ENCODE measurements around the gene TRPM4.

Gene TRPM4

DNA sequence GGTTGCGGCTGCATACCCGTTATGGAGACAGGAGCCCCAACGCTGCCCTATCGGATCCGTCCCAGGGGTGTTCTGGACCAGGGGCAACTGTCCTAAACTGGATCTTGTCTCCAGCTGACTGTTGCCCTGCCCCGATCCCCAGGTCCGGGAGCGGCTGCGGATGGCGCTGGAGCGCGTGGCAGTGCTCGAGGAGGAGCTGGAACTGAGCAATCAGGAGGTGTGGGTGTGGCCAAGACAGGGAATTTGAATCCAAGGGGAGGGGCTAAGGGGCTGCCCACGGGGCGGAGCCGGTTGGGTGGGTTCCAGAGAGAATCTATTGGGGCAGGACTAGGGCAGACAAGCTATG is 28.4 kb upstream of the TRPM4 start:
- no peak for TF ChIP-seq CTCF (IDR thresholded peaks at IDR 0.05; ENCODE audit: extremely low read depth, missing control alignments)
- no peak for DNase-seq (ENCODE audit: low spot score)

DNA sequence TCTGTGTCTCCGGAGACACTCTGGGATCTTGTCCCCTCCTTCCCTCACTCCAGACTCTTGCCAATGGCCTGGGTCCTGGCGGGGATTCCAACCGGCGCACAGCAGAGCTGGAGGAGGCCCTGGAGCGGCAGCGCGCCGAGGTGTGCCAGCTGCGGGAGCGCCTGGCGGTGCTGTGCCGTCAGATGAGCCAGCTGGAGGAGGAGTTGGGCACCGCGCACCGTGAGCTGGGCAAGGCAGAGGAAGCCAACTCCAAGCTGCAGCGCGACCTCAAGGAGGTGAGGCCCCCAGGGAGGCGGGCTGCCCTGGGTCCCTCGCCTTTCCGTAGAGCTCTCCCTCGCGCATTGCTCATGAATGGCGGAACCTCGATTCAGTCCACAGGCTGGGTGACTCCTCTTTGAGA is 27.3 kb upstream of the TRPM4 start:
- no peak for DNase-seq (ENCODE audit: low spot score)
- no peak for TF ChIP-seq CTCF (IDR thresholded peaks at IDR 0.05; ENCODE audit: extremely low read depth, missing control alignments)

- no peak for TF ChIP-seq CTCF (IDR thresholded peaks at IDR 0.05; ENCODE audit: extremely low read depth, missing control alignments)
- DNase-seq (ENCODE audit: low spot score) = no peak
Observed at GRCh38 chr19:49132974-49133609, 24.5 kb upstream of the TRPM4 start.

DNA sequence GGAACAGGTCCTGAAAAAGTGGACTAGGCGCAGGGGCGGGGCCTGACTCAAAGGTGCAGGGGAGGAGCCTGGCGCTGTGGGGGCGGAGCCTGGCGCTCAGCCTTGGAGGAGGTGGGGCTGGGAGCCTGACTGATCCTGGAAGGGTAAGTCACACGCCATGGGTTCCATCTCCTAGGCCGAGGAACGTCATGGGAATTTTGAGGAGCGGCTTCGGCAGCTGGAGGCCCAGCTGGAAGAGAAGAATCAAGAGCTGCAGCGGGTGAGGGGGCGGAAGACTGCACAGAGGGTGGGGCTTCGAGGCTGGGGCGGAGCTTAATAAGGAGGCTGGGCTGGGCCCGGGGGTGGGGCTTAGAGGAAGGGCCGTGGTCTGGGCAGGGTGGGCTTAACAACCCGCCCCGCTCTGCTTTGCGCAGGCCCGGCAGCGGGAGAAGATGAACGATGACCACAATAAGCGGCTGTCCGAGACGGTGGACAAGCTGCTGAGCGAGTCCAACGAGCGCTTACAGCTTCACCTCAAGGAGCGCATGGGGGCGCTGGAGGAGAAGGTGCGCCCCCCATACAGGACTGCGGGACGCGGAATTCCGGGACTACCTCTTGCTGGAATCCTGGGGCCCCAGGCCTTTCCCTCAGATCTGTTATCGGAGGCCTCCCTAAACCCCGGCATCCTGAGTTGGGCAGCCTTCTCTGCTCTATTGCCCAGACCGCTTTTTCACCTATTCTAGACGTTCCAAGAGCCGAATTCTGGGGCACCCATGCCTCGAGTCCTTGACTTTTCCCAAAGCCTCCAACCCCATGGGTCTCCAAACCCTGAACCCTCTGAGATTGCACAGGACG is 23.8 kb upstream of the TRPM4 start:
- DNase-seq (ENCODE audit: low spot score) = no peak
- TF ChIP-seq CTCF (IDR thresholded peaks at IDR 0.05; ENCODE audit: extremely low read depth, missing control alignments) = no peak

- no peak for DNase-seq (ENCODE audit: low spot score)
- no peak for TF ChIP-seq CTCF (IDR thresholded peaks at IDR 0.05; ENCODE audit: extremely low read depth, missing control alignments)
Observed at GRCh38 chr19:49135686-49136085, 21.9 kb upstream of the TRPM4 start.

DNA sequence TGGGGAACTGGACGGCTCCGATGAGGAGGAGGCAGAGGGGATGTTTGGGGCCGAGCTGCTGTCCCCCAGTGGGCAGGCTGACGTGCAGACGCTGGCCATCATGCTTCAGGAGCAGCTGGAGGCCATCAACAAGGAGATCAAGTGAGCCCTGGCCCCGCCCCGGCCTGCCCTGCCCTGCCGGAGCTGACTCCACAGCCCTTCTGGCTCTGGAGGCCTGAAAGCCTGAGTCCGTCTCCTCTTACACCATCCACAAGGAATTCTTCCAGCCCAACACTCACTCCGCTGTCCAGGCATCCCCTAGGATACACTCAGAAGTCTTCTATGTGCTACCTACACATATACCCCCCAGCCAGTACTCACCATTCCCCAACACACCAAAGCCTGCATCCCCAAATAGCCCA is 20.8 kb upstream of the TRPM4 start:
- no peak for TF ChIP-seq CTCF (IDR thresholded peaks at IDR 0.05; ENCODE audit: extremely low read depth, missing control alignments)
- DNase-seq (ENCODE audit: low spot score) = no peak

DNA sequence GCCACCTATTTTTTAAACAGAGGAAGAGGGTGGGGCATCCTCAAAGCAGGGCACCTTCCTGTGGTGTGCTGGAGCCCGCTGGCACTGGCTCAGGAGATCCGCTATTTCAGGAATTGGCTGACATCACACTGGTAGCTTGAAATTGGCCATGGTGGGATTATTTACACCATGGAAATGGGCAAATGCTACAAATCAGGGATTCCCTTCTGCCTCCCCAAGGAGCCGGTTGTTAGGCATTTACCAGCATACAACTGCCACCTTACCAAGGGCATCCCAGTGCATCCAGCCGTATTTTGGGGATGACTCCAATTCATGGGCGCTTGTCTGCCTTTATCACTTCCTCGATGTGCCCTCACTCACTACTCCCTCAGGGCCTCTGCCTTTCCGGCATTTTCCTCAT is 16.6 kb upstream of the TRPM4 start:
- TF ChIP-seq CTCF (IDR thresholded peaks at IDR 0.05; ENCODE audit: extremely low read depth, missing control alignments) = no peak
- DNase-seq (ENCODE audit: low spot score) = no peak
